Nephron progenitor cell (in vitro differentiated cells): ENCODE measurements around the gene MTG1.

Source experiments
- DNase-seq: peaks from one replicate; pipeline ENCODE4 v3.0.0; 2021
- H3K27ac Mint-ChIP-seq: 2 replicates; pipeline ENCODE4 v1.8.0; 2021; ENCODE audit warnings: mild to moderate bottlenecking, moderate library complexity, mixed read lengths
- H3K27me3 Mint-ChIP-seq: 2 replicates; pipeline ENCODE4 v1.8.0; 2021; ENCODE audit warnings: mild to moderate bottlenecking, low read depth, mixed read lengths; ENCODE audit not compliant: poor library complexity
- H3K36me3 Mint-ChIP-seq: 2 replicates; pipeline ENCODE4 v1.8.0; 2021; ENCODE audit warnings: low read depth, mixed read lengths
- H3K4me1 Mint-ChIP-seq: 2 replicates; pipeline ENCODE4 v1.8.0; 2021; ENCODE audit warnings: mixed read lengths
- H3K4me3 Mint-ChIP-seq: 2 replicates; pipeline ENCODE4 v1.8.0; 2021; ENCODE audit warnings: mild to moderate bottlenecking, moderate library complexity, mixed read lengths
- H3K9me3 Mint-ChIP-seq: 2 replicates; pipeline ENCODE4 v1.8.0; 2021; ENCODE audit warnings: mild to moderate bottlenecking, moderate library complexity, mixed read lengths
- CTCF ChIP-seq: fragments of 200-600 bp; sonication (generic); IDR thresholded peaks from 2 replicates; pipeline ENCODE4 v1.5.0; 2021; ENCODE audit warnings: antibody characterized with exemption

The MTG1 gene

GRCh38 chr10:133357285-133358161, 36.4 kb upstream of the MTG1 start, which contains the start of gene FUOM:
FUOM (minus strand) TSS chr10:133358019; CDS start chr10:133358007, 12 bp downstream.
- H3K9me3 Mint-ChIP-seq = no peaks in the 10 kb centered on the region
- peaks cover 11% of the 10 kb centered on the region for H3K4me1 Mint-ChIP-seq
- TF ChIP-seq CTCF = no peak
- H3K4me3 Mint-ChIP-seq = peak within 1 kb of the TSS; percentile 74
- H3K27ac Mint-ChIP-seq = no peak within 1 kb of the TSS
- no peaks in the 10 kb centered on the region for H3K27me3 Mint-ChIP-seq
- DNase-seq = peak; percentile 77
- H3K36me3 Mint-ChIP-seq = peaks cover 13% of the 10 kb centered on the region

GRCh38 chr10:133358162-133358924, 35.6 kb upstream of the MTG1 start:
- no peak overlapping the region for H3K4me3 Mint-ChIP-seq

GRCh38 chr10:133358925-133359310, 35.0 kb upstream of the MTG1 start:
- DNase-seq = no peak
- no peaks in the 10 kb centered on the region for H3K27me3 Mint-ChIP-seq
- TF ChIP-seq CTCF = no peak
- peaks cover 11% of the 10 kb centered on the region for H3K4me1 Mint-ChIP-seq
- no peak overlapping the region for H3K27ac Mint-ChIP-seq
- no peak overlapping the region for H3K4me3 Mint-ChIP-seq
- no peaks in the 10 kb centered on the region for H3K9me3 Mint-ChIP-seq
- H3K36me3 Mint-ChIP-seq = peaks cover 19% of the 10 kb centered on the region

More at GRCh38 chr10:133358162-133358924, 35.6 kb upstream of the MTG1 start:
- Mint-ChIP-seq H3K27ac (no peak overlapping the region), H3K27me3 (no peaks in the 10 kb centered on the region), H3K9me3 (no peaks in the 10 kb centered on the region), H3K36me3 (peaks cover 19% of the 10 kb centered on the region), H3K4me1 (peaks cover 11% of the 10 kb centered on the region)
- TF ChIP-seq CTCF = no peak
- DNase-seq = no peak

- DNase-seq = no peak
- Mint-ChIP-seq H3K4me3 (no peak overlapping the region), H3K36me3 (peaks cover 23% of the 10 kb centered on the region), H3K27me3 (no peaks in the 10 kb centered on the region), H3K9me3 (no peaks in the 10 kb centered on the region), H3K27ac (no peak overlapping the region), H3K4me1 (peaks cover 11% of the 10 kb centered on the region)
- no peak for TF ChIP-seq CTCF
These were observed 34.4 kb upstream of the MTG1 start for GRCh38 chr10:133359554-133359971.

GRCh38 chr10:133359972-133360610, 33.9 kb upstream of the MTG1 start:
- Mint-ChIP-seq H3K9me3 (no peaks in the 10 kb centered on the region), H3K4me1 (peaks cover 11% of the 10 kb centered on the region), H3K4me3 (no peak overlapping the region), H3K27ac (no peak overlapping the region), H3K27me3 (no peaks in the 10 kb centered on the region), H3K36me3 (peaks cover 29% of the 10 kb centered on the region)
- DNase-seq = no peak
- no peak for TF ChIP-seq CTCF
